Measurements from ENCODE around the gene HUNK. TPM values are rescaled to one million over a fixed set of nuclear protein-coding genes. Genes with fewer than 3 reads are reported as not detected.

The HUNK gene
- total RNA-seq, 2 donors from 2014 or later, result 0.20 to 2.0 TPM

DNA sequence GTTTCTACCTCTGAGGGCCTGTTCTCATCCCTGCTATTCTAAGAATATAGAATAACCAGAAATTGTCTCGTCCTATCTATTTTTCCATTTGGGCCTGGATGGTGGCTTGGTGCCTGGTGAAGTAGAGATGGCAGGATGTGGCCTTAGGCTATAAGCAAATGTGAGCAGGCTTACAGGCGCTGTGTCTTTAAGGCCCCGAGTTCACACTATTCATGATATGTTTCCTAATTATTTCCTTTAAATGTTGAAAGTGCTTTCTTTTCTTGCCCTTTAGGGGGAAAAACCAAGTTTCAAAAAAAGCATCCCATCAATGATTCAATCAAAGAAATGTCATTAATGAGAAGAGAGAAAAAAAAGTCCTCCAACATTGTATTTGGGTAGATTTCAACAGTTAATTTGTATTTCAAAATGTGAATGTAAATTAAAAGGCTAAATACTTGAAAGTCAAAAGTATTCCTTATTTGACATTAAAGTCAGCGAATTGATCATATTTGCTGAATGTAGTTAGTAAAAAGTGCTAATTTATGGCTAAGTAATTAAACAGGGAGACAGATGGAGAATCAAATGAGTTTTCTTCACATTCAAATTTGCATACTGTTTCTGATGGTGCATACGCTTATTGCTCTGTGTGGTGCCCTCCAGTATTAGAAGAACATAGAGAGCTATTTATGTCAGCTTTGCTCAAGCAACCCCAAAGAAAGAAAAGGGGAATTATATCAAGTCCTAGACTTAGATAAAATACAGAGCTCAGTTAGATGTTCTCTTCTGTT lies 34.0 kb upstream of the HUNK start:
- Histone ChIP-seq H3K27me3 (no peaks in the 10 kb centered on the region), H3K36me3 (no peaks in the 10 kb centered on the region), H3K27ac (no peak overlapping the region), H3K4me1 (no peaks in the 10 kb centered on the region), H3K9me3 (no peaks in the 10 kb centered on the region), H3K4me3 (no peak overlapping the region)
- TF ChIP-seq, protein P1, sequence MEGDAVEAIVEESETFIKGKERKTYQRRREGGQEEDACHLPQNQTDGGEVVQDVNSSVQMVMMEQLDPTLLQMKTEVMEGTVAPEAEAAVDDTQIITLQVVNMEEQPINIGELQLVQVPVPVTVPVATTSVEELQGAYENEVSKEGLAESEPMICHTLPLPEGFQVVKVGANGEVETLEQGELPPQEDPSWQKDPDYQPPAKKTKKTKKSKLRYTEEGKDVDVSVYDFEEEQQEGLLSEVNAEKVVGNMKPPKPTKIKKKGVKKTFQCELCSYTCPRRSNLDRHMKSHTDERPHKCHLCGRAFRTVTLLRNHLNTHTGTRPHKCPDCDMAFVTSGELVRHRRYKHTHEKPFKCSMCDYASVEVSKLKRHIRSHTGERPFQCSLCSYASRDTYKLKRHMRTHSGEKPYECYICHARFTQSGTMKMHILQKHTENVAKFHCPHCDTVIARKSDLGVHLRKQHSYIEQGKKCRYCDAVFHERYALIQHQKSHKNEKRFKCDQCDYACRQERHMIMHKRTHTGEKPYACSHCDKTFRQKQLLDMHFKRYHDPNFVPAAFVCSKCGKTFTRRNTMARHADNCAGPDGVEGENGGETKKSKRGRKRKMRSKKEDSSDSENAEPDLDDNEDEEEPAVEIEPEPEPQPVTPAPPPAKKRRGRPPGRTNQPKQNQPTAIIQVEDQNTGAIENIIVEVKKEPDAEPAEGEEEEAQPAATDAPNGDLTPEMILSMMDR (IDR thresholded peaks at IDR 0.05), result no peak
- no peak for DNase-seq (ENCODE audit: low spot score)

DNA sequence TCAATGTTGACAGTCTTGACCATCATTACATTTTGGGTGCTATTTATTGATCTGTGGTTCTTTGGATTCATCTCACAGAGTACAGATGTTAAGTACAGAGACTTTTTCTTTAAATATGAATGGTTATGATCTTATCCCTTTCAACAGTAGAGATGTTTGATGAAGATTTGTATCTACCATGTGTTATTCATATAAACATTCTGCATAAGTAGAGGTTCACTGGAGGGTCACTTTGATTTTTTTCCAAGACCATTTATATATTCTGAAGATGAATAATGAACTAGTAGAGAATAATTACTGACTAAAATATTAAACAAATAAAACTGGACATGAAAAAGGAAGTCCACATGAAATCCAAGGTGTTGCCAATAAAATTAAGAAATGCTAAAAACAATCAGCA lies 28.6 kb upstream of the HUNK start:
- H3K27ac ChIP-seq, result no peak overlapping the region

DNA sequence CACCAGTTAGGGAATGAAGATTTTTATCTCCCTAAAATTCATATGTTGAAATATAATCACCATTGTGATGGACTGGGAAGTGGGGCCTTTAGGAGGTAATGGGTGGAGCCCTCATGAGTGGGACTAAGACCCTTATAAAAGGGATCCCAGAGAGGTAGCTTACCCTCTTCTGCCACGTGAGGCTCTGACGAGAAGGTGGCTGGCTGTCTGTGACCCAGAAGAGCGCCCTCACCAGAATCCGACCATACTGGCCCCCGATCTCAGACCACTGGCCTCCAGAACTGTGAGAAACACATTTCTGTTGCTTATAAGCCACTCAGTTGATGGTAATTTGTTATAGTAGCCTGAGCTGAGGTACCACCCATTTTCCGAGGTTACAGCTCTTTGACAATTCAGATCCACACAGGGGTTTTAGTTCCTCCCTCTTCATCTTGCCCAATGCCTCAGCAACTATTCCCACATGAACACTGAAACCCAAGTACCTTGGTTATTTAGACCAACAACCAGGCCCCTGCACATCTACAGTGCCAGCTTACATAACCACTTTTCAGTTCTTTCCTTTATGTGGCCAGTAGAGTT lies 27.6 kb upstream of the HUNK start:
- DNase-seq (ENCODE audit: low spot score), result no peak

More for the DNA sequence above, 28.6 kb upstream of the HUNK start:
- H3K27me3 ChIP-seq, result no peaks in the 10 kb centered on the region
- H3K9me3 ChIP-seq, result no peaks in the 10 kb centered on the region
- no peak for DNase-seq (ENCODE audit: low spot score)
- H3K4me1 ChIP-seq, result no peaks in the 10 kb centered on the region
- TF ChIP-seq, protein P1 (IDR thresholded peaks at IDR 0.05), result no peak
- H3K4me3 ChIP-seq, result no peak overlapping the region
- H3K36me3 ChIP-seq, result no peaks in the 10 kb centered on the region

DNA sequence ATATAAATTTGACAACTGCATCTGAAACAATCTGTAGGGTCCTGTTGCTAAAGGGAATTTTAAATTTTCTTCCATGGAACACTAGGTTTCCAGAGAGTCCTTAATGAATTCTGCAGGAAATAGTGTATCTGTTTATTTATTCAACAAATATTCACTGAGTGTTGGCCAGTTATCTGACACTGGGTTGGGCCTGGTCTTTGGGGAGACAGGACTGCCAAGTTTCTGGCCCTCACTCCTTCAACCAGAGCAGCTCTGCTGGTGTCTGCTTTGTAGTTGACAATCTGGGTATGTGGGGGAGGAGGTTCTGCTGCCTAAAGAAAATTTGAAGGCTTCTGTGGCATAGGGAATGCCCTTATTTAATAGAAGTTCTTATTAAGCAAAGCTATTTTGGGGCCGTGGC lies 26.1 kb upstream of the HUNK start:
- no peaks in the 10 kb centered on the region for H3K9me3 ChIP-seq
- no peak overlapping the region for H3K4me3 ChIP-seq
- TF ChIP-seq, protein P1 (IDR thresholded peaks at IDR 0.05), result no peak
- DNase-seq (ENCODE audit: low spot score), result no peak
- no peaks in the 10 kb centered on the region for H3K36me3 ChIP-seq
- no peaks in the 10 kb centered on the region for H3K4me1 ChIP-seq
- no peak overlapping the region for H3K27ac ChIP-seq
- no peaks in the 10 kb centered on the region for H3K27me3 ChIP-seq

More for the DNA sequence above, 27.6 kb upstream of the HUNK start:
- Histone ChIP-seq H3K36me3 (no peaks in the 10 kb centered on the region), H3K4me1 (no peaks in the 10 kb centered on the region), H3K27ac (no peak overlapping the region), H3K9me3 (no peaks in the 10 kb centered on the region), H3K4me3 (no peak overlapping the region), H3K27me3 (no peaks in the 10 kb centered on the region)
- TF ChIP-seq, protein P1 (IDR thresholded peaks at IDR 0.05), result no peak

DNA sequence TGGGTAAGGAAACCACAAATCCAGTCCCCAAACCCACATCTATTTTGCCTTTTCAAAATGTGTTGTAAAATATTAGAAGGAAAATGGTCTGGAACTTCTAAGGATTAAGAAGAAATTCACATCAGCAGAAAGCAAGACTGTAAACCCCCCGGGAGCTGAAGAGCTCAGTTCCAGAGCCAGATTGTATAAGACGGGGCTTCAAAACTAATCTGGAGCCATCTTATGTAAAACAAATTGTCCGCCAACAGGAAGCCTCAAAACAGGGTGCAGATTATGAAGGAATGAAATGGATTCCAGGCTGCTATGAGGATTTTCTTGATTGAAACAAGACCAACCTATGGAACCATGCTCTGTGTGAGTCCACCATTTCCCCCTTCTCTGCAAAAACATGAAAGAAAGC lies 25.1 kb upstream of the HUNK start:
- no peaks in the 10 kb centered on the region for H3K4me1 ChIP-seq
- DNase-seq (ENCODE audit: low spot score), result no peak
- H3K4me3 ChIP-seq, result no peak overlapping the region

More for the DNA sequence above, 25.1 kb upstream of the HUNK start:
- no peaks in the 10 kb centered on the region for H3K36me3 ChIP-seq
- TF ChIP-seq, protein P1 (IDR thresholded peaks at IDR 0.05), result no peak
- no peaks in the 10 kb centered on the region for H3K9me3 ChIP-seq
- H3K27ac ChIP-seq, result no peak overlapping the region
- H3K27me3 ChIP-seq, result no peaks in the 10 kb centered on the region

All from right atrium auricular region (tissue), 2 donors.